Osteoblast (primary cell): ENCODE data around the gene MAD1L1. TPM values are rescaled to one million over a fixed set of nuclear protein-coding genes. Genes with fewer than 3 reads are reported as not detected.

Experiments
- DNase-seq: peaks from one replicate; pipeline ENCODE4 v3.0.0; 2011; ENCODE audit warnings: low spot score, mixed read lengths; ENCODE audit not compliant: insufficient read length; ENCODE audit errors: missing footprints
- H2AFZ ChIP-seq: 2 replicates; pipeline ENCODE4 v1.6.0; 2011; ENCODE audit warnings: mild to moderate bottlenecking, low read length
- H3K27ac ChIP-seq: 2 replicates; pipeline ENCODE4 v1.5.1; 2011; ENCODE audit warnings: mild to moderate bottlenecking, low read depth, low read length, moderate library complexity
- H3K27me3 ChIP-seq: 2 replicates; pipeline ENCODE4 v1.6.0; 2012; ENCODE audit warnings: mild to moderate bottlenecking, control low read depth, inconsistent platforms, low read length, moderate library complexity; ENCODE audit not compliant: insufficient read depth
- H3K36me3 ChIP-seq: 2 replicates; pipeline ENCODE4 v1.5.1; 2011; ENCODE audit warnings: mild to moderate bottlenecking, low read length, control low read depth, moderate library complexity; ENCODE audit not compliant: insufficient read depth
- H3K4me1 ChIP-seq: 2 replicates; pipeline ENCODE4 v1.5.1; 2011; ENCODE audit warnings: mild to moderate bottlenecking, low read length, control low read depth, moderate library complexity; ENCODE audit not compliant: insufficient read depth
- H3K4me2 ChIP-seq: 2 replicates; pipeline ENCODE4 v1.6.0; 2011; ENCODE audit warnings: mild to moderate bottlenecking, low read length; ENCODE audit not compliant: insufficient read depth
- H3K4me3 ChIP-seq: fragments of 200-600 bp; sonication (generic); 3 replicates; pipeline ENCODE4 v1.5.1; 2012; ENCODE audit warnings: mild to moderate bottlenecking, low read length, inconsistent platforms; ENCODE audit not compliant: insufficient read depth
- H3K79me2 ChIP-seq: 2 replicates; pipeline ENCODE4 v1.6.0; 2012; ENCODE audit warnings: mild to moderate bottlenecking, low read length, control low read depth, inconsistent platforms; ENCODE audit not compliant: insufficient read depth
- H3K9me3 ChIP-seq: 2 replicates; pipeline ENCODE4 v1.5.1; 2011; ENCODE audit warnings: low read depth, low read length, control low read depth
- H4K20me1 ChIP-seq: 2 replicates; pipeline ENCODE4 v1.6.0; 2012; ENCODE audit warnings: mild to moderate bottlenecking, low read length, control low read depth; ENCODE audit not compliant: insufficient read depth
- total RNA-seq: library from RNA; depleted of rRNA; stranded (reverse); fragments of >200 nt; gene quantifications from 2 replicates; pipeline ENCODE4 v1.2.3, GENCODE V29; 2012
- TF ChIP-seq, protein P1 (sequence below): IDR thresholded peaks from 2 replicates; pipeline ENCODE4 v1.5.1; 2011; ENCODE audit warnings: mild to moderate bottlenecking, low read depth, low read length, moderate library complexity; ENCODE audit errors: extremely low read depth

The MAD1L1 gene
- total RNA-seq, 1 donor = 66.2 TPM

DNA sequence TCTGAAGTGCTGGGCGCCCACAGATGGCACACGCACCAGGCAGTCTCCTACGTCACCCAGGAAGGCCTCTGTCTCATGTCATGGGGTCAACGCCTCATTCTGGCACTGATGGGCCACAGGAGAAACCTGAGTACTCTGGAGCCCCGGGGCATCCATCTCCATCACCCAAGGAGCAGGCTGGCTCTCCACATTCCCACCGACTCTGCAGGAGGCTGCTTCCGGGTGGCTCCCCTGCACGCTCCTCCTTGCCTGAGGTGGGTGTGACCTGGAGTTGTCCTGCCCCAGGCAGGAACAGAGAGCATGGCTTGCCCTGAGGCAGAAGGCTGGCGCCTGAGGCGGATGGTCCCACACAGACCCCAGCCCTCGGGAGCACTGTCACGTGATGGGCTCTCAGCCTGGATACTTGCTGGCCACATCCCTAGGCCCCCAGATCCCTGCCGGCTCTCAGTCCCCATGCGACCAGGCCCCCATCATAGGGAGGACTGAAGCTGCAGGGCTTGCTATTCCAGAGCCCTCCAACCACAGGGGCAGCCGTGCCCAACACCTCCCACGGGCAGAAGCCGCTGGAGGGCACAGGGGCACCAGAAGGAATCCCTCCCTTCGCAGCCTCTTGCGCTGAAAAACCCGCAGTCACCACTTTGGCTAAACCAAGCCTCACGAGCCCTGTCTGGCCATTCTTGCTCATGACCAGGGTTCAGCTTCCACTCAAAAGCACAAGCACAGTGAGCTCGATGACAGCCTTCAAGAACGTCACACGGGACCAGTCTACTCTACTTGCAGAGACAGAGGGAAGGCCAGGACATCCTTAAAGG, 80.7 kb downstream of the MAD1L1 start:
- H3K4me3 ChIP-seq = no peak overlapping the region
- H3K79me2 ChIP-seq = peaks cover 3% of the 10 kb centered on the region
- no peaks in the 10 kb centered on the region for H3K27me3 ChIP-seq
- TF ChIP-seq, protein P1, sequence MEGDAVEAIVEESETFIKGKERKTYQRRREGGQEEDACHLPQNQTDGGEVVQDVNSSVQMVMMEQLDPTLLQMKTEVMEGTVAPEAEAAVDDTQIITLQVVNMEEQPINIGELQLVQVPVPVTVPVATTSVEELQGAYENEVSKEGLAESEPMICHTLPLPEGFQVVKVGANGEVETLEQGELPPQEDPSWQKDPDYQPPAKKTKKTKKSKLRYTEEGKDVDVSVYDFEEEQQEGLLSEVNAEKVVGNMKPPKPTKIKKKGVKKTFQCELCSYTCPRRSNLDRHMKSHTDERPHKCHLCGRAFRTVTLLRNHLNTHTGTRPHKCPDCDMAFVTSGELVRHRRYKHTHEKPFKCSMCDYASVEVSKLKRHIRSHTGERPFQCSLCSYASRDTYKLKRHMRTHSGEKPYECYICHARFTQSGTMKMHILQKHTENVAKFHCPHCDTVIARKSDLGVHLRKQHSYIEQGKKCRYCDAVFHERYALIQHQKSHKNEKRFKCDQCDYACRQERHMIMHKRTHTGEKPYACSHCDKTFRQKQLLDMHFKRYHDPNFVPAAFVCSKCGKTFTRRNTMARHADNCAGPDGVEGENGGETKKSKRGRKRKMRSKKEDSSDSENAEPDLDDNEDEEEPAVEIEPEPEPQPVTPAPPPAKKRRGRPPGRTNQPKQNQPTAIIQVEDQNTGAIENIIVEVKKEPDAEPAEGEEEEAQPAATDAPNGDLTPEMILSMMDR = no peak
- H3K9me3 ChIP-seq = no peaks in the 10 kb centered on the region
- H3K36me3 ChIP-seq = no peaks in the 10 kb centered on the region
- H2AFZ ChIP-seq = no peak overlapping the region
- no peak overlapping the region for H3K27ac ChIP-seq
- H3K4me1 ChIP-seq = peaks cover 2% of the 10 kb centered on the region
- DNase-seq = no peak
- H4K20me1 ChIP-seq = peaks cover 37% of the 10 kb centered on the region
- no peak overlapping the region for H3K4me2 ChIP-seq

DNA sequence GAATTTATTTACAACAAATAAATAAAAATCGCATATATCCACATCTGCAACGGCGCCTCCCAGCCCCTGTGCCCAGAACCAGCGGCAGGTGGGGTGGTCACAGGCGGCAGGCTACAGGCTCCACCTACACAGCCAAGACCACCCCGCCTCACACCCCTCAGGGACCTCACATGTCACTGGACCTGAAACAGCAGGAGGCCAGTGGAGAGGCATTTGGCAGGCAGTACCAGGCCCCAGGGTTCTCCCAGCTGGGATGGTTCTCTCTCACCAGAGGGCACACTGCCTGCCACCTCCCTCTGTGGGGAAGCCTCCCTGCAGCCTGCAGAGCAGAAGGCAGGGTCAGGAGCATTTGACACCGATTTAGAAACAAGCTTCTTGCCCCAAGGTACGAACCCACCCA, 81.5 kb downstream of the MAD1L1 start:
- H3K4me1 ChIP-seq = no peaks in the 10 kb centered on the region
- H3K36me3 ChIP-seq = peaks cover 2% of the 10 kb centered on the region
- no peak overlapping the region for H3K27ac ChIP-seq
- no peaks in the 10 kb centered on the region for H3K27me3 ChIP-seq
- peaks cover 3% of the 10 kb centered on the region for H3K79me2 ChIP-seq
- H3K4me3 ChIP-seq = no peak overlapping the region
- no peaks in the 10 kb centered on the region for H3K9me3 ChIP-seq
- TF ChIP-seq, protein P1 = no peak
- H4K20me1 ChIP-seq = peaks cover 33% of the 10 kb centered on the region
- H2AFZ ChIP-seq = no peak overlapping the region
- DNase-seq = no peak
- H3K4me2 ChIP-seq = no peak overlapping the region

DNA sequence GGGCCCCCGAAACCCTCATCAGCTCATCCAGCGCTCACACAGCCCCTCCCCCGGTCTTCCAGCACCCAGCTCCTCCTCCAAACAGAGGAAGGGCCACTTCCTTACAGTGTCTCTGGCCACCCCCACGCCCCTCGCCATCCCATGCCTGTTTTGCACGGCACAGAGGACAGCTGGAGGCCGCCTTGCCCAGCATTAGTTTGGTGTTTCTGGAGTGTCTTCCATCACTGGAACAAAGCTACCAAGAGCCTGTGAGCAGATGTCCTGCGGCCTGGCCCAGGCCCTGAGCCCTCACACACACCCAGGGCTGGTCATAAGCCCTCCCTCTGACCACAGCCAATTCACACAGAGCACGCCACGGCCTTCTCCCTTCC, 82.3 kb downstream of the MAD1L1 start:
- H3K4me3 ChIP-seq = no peak overlapping the region
- H3K9me3 ChIP-seq = no peaks in the 10 kb centered on the region
- no peaks in the 10 kb centered on the region for H3K4me1 ChIP-seq
- H3K36me3 ChIP-seq = peaks cover 10% of the 10 kb centered on the region
- TF ChIP-seq, protein P1 = no peak
- H2AFZ ChIP-seq = no peak overlapping the region
- H3K79me2 ChIP-seq = peaks cover 2% of the 10 kb centered on the region
- H3K4me2 ChIP-seq = no peak overlapping the region
- peaks cover 31% of the 10 kb centered on the region for H4K20me1 ChIP-seq
- H3K27me3 ChIP-seq = no peaks in the 10 kb centered on the region
- DNase-seq = no peak
- no peak overlapping the region for H3K27ac ChIP-seq

DNA sequence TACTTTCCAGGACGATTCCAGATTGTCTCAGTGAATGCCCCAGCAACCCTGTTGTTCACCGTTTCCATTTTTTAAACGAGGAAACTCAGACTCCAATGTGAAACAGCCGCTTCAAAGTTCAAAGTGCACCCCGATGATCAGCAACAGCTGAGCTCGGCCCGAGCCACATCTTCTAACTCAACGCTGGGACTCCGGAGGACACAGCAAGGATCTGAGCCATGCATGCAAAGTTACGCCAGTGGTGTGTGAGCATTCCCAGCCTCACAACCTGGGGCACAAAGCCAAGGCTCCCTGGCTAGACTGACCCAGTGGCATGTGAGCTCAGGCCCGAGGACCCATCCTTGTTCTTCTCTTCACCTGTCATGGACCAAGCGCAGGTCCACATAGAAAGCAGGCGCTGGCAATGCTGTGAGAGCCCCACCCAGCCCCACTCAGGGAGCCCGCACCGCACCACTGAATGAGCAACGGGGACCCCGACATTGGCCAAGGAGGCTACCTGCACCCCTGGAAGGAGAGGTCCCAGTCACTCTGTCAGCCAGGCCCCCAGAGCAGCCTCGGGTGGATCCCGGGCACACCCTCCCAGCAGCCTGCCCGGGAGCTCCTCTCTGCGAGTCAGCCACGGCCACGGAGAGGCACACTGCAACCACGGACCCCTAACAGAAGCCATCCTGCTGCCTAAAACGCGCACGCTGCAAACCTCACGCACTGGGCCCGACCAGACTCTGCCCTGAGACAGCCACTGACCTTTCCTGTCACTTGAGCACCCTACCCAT, 82.9 kb downstream of the MAD1L1 start:
- Histone ChIP-seq H3K79me2 (no peaks in the 10 kb centered on the region), H3K27me3 (no peaks in the 10 kb centered on the region), H3K27ac (no peak overlapping the region), H3K36me3 (peaks cover 13% of the 10 kb centered on the region), H3K4me2 (no peak overlapping the region), H3K9me3 (no peaks in the 10 kb centered on the region), H3K4me1 (no peaks in the 10 kb centered on the region), H3K4me3 (no peak overlapping the region), H4K20me1 (peaks cover 25% of the 10 kb centered on the region), H2AFZ (no peak overlapping the region)
- no peak for DNase-seq
- TF ChIP-seq, protein P1 = no peak
